ENCODE measurements around the gene PPM1G.

Gene PPM1G

GRCh38 chr2:27412419-27413152, 3.2 kb upstream of the PPM1G start:
- no peak for DNase-seq (ENCODE audit: low spot score)

- peak; percentile 33 for DNase-seq (ENCODE audit: low spot score)
Observed at GRCh38 chr2:27408601-27409320, 630 bp downstream of the PPM1G start.

- peak; percentile 73 for DNase-seq (ENCODE audit: low spot score)
Observed at GRCh38 chr2:27407798-27408491, 1.4 kb downstream of the PPM1G start.

GRCh38 chr2:27400348-27401135, 8.8 kb downstream of the PPM1G start:
- no peak for DNase-seq (ENCODE audit: low spot score)

GRCh38 chr2:27398962-27399361, 10.4 kb downstream of the PPM1G start:
- DNase-seq (ENCODE audit: low spot score) = no peak

GRCh38 chr2:27393225-27393624, 16.2 kb downstream of the PPM1G start:
- no peak for DNase-seq (ENCODE audit: low spot score)

- DNase-seq (ENCODE audit: low spot score) = no peak
Observed at GRCh38 chr2:27390822-27391679, 18.3 kb downstream of the PPM1G start.

- DNase-seq (ENCODE audit: low spot score) = no peak
Observed at GRCh38 chr2:27381577-27382181, 27.7 kb downstream of the PPM1G start.

GRCh38 chr2:27380626-27381545, 28.5 kb downstream of the PPM1G start, which contains the start of gene ZNF513:
ZNF513 (minus strand) TSS chr2:27380734; CDS start chr2:27380526, 208 bp downstream.
- peak; percentile 79 for DNase-seq (ENCODE audit: low spot score)

- peak; percentile 44 for DNase-seq (ENCODE audit: low spot score)
Observed at GRCh38 chr2:27379836-27380625, 29.4 kb downstream of the PPM1G start.

GRCh38 chr2:27379383-27379835, 30.0 kb downstream of the PPM1G start:
- DNase-seq (ENCODE audit: low spot score) = no peak

- DNase-seq (ENCODE audit: low spot score) = no peak
Observed at GRCh38 chr2:27378809-27379290, 30.5 kb downstream of the PPM1G start.

GRCh38 chr2:27378096-27378808, 31.1 kb downstream of the PPM1G start:
- no peak for DNase-seq (ENCODE audit: low spot score)

GRCh38 chr2:27377618-27378095, 31.7 kb downstream of the PPM1G start:
- no peak for DNase-seq (ENCODE audit: low spot score)

- no peak for DNase-seq (ENCODE audit: low spot score)
Observed at GRCh38 chr2:27376866-27377617, 32.3 kb downstream of the PPM1G start.

GRCh38 chr2:27376151-27376865, 33.1 kb downstream of the PPM1G start:
- no peak for DNase-seq (ENCODE audit: low spot score)

Data from HuH-7 (cell line).